Measurements from ENCODE around the gene CCK. TPM values are rescaled to one million over a fixed set of nuclear protein-coding genes. Genes with fewer than 3 reads are reported as not detected.

The CCK gene
- total and polyA plus RNA-seq, 5 donors from 2014 or later: not detected

DNA sequence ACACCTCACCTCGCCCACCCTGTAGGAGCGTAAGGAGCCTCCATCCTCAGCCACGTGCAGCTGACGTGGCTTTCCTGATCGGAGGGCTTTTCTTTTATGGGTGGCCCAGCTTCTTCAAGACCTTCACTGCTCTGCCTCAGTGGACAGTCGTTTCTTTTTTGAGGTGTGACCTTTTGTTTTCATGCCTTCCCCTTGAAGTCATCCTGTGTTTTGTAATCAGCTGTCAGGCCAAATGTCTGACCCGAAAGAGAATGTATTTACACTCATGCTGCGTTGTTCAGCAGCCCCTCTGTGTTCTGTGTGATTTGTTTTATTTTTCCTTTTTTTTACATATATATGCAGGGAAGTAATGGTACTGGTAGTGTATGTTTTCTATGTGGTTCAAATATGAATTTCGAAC, 41.8 kb downstream of the CCK start:
- no peak overlapping the region for H3K4me3 ChIP-seq (ENCODE audit: low read depth, low read length)
- Mint-ChIP-seq H3K4me1 (peaks cover 0 to 2% (median 0%) of the 10 kb centered on the region in 4 donors), H3K27ac (no peak overlapping the region), H3K27me3 (no peaks in the 10 kb centered on the region), H3K9me3 (no peaks in the 10 kb centered on the region), H3K36me3 (peaks cover 34% of the 10 kb centered on the region), H3K4me3 (no peak overlapping the region)
- ATAC-seq (ENCODE audit: low read depth in 2 of 2) (no peak), DNase-seq (no peak)
- H3K4me1 ChIP-seq (ENCODE audit: control insufficient read depth, insufficient read depth, low read length, poor library complexity, severe bottlenecking): no peaks in the 10 kb centered on the region
- H3K27ac ChIP-seq (ENCODE audit: insufficient read depth, low read length, poor library complexity, severe bottlenecking): no peak overlapping the region
- H3K9me3 ChIP-seq (ENCODE audit: control insufficient read depth in 2 of 2, low read length in 2 of 2): no peaks in the 10 kb centered on the region
- peaks cover 20% of the 10 kb centered on the region for H3K36me3 ChIP-seq (ENCODE audit: control insufficient read depth, insufficient read depth, low read length)
- no peaks in the 10 kb centered on the region for H3K27me3 ChIP-seq (ENCODE audit: control insufficient read depth, insufficient read depth, low read length)

- Histone ChIP-seq H3K27me3 (ENCODE audit: control insufficient read depth, insufficient read depth, low read length) (no peaks in the 10 kb centered on the region), H3K4me3 (ENCODE audit: low read depth, low read length) (no peak overlapping the region), H3K9me3 (ENCODE audit: control insufficient read depth in 2 of 2, low read length in 2 of 2) (no peaks in the 10 kb centered on the region), H3K27ac (ENCODE audit: insufficient read depth, low read length, poor library complexity, severe bottlenecking) (no peak overlapping the region), H3K36me3 (ENCODE audit: control insufficient read depth, insufficient read depth, low read length) (peaks cover 20% of the 10 kb centered on the region), H3K4me1 (ENCODE audit: control insufficient read depth, insufficient read depth, low read length, poor library complexity, severe bottlenecking) (no peaks in the 10 kb centered on the region)
- Mint-ChIP-seq H3K4me3 (no peak overlapping the region), H3K27me3 (no peaks in the 10 kb centered on the region), H3K36me3 (peaks cover 34% of the 10 kb centered on the region), H3K27ac (no peak overlapping the region), H3K9me3 (no peaks in the 10 kb centered on the region), H3K4me1 (peaks cover 0 to 9% (median 2%) of the 10 kb centered on the region in 4 donors)
- DNase-seq: no peak
- no peak for ATAC-seq (ENCODE audit: low read depth in 2 of 2)
Observed at GRCh38 chr3:42222942-42223693, 42.9 kb downstream of the CCK start.

- peaks cover 20% of the 10 kb centered on the region for H3K36me3 ChIP-seq (ENCODE audit: control insufficient read depth, insufficient read depth, low read length)
- Mint-ChIP-seq H3K27me3 (no peaks in the 10 kb centered on the region), H3K27ac (peak overlapping the region; percentile 44 to 91 (median 69)), H3K4me3 (no peak overlapping the region), H3K9me3 (no peaks in the 10 kb centered on the region), H3K36me3 (peaks cover 34% of the 10 kb centered on the region), H3K4me1 (peaks cover 19 to 34% (median 22%) of the 10 kb centered on the region in 4 donors)
- no peaks in the 10 kb centered on the region for H3K27me3 ChIP-seq (ENCODE audit: control insufficient read depth, insufficient read depth, low read length)
- H3K4me3 ChIP-seq (ENCODE audit: low read depth, low read length): no peak overlapping the region
- ATAC-seq (ENCODE audit: low read depth in 2 of 2) (no peak), DNase-seq (no peak)
- H3K9me3 ChIP-seq (ENCODE audit: control insufficient read depth in 2 of 2, low read length in 2 of 2): no peaks in the 10 kb centered on the region
- H3K4me1 ChIP-seq (ENCODE audit: control insufficient read depth, insufficient read depth, low read length, poor library complexity, severe bottlenecking): peaks cover 21% of the 10 kb centered on the region
- H3K27ac ChIP-seq (ENCODE audit: insufficient read depth, low read length, poor library complexity, severe bottlenecking): no peak overlapping the region
Observed at GRCh38 chr3:42220436-42221121, 45.4 kb downstream of the CCK start.

DNA sequence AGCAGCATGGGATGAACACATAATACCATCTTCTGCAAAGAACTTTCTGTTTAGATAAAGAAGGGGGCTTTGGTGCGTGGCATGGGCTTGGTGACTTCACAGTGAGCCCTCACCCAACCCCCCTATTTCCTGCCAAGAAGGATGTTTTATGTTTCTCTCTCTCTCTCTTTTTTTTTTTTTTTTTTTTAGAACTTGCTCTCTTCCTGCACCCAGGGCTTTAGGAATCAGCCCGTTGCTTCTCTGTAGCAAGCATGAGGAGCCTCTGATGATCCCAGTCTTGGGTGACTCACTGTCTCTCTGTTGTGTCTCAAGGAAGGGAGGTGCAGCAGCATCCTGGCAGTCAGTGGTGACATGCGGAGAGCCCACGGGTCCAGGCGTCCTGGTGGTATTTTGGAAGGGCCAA, 49.1 kb downstream of the CCK start:
- Histone ChIP-seq H3K9me3 (ENCODE audit: control insufficient read depth in 2 of 2, low read length in 2 of 2) (no peaks in the 10 kb centered on the region), H3K36me3 (ENCODE audit: control insufficient read depth, insufficient read depth, low read length) (peaks cover under 1% of the 10 kb centered on the region), H3K4me3 (ENCODE audit: low read depth, low read length) (peak overlapping the region; percentile 70), H3K27ac (ENCODE audit: insufficient read depth, low read length, poor library complexity, severe bottlenecking) (peak overlapping the region; percentile 58), H3K27me3 (ENCODE audit: control insufficient read depth, insufficient read depth, low read length) (no peaks in the 10 kb centered on the region), H3K4me1 (ENCODE audit: control insufficient read depth, insufficient read depth, low read length, poor library complexity, severe bottlenecking) (peaks cover 47% of the 10 kb centered on the region)
- H3K4me1 Mint-ChIP-seq: peaks cover 29 to 65% (median 46%) of the 10 kb centered on the region in 4 donors
- peak overlapping the region; percentile 82 to 96 (median 88) for H3K27ac Mint-ChIP-seq
- H3K4me3 Mint-ChIP-seq: peak overlapping the region; percentile 50 to 81 (median 74)
- no peaks in the 10 kb centered on the region for H3K27me3 Mint-ChIP-seq
- no peaks in the 10 kb centered on the region for H3K9me3 Mint-ChIP-seq
- peak in 2 of 3 donors; percentile 50 to 78 for DNase-seq
- peak in 1 of 2 donors; percentile 54 for ATAC-seq (ENCODE audit: low read depth in 2 of 2)
- peaks cover 15% of the 10 kb centered on the region for H3K36me3 Mint-ChIP-seq

GRCh38 chr3:42216302-42216701, 49.7 kb downstream of the CCK start:
- Histone ChIP-seq H3K27me3 (ENCODE audit: control insufficient read depth, insufficient read depth, low read length) (no peaks in the 10 kb centered on the region), H3K27ac (ENCODE audit: insufficient read depth, low read length, poor library complexity, severe bottlenecking) (peak overlapping the region; percentile 58), H3K4me3 (ENCODE audit: low read depth, low read length) (peak overlapping the region; percentile 70), H3K9me3 (ENCODE audit: control insufficient read depth in 2 of 2, low read length in 2 of 2) (no peaks in the 10 kb centered on the region), H3K36me3 (ENCODE audit: control insufficient read depth, insufficient read depth, low read length) (peaks cover 2% of the 10 kb centered on the region), H3K4me1 (ENCODE audit: control insufficient read depth, insufficient read depth, low read length, poor library complexity, severe bottlenecking) (peaks cover 47% of the 10 kb centered on the region)
- Mint-ChIP-seq H3K36me3 (peaks cover 21% of the 10 kb centered on the region), H3K27ac (peak overlapping the region; percentile 82 to 96 (median 88)), H3K4me1 (peaks cover 29 to 65% (median 46%) of the 10 kb centered on the region in 4 donors), H3K27me3 (no peaks in the 10 kb centered on the region), H3K4me3 (peak overlapping the region; percentile 9 to 81 (median 72)), H3K9me3 (no peaks in the 10 kb centered on the region)
- DNase-seq (peak in 2 of 3 donors; percentile 6 to 63), ATAC-seq (ENCODE audit: low read depth in 2 of 2) (peak; percentile 63 to 65)

DNA sequence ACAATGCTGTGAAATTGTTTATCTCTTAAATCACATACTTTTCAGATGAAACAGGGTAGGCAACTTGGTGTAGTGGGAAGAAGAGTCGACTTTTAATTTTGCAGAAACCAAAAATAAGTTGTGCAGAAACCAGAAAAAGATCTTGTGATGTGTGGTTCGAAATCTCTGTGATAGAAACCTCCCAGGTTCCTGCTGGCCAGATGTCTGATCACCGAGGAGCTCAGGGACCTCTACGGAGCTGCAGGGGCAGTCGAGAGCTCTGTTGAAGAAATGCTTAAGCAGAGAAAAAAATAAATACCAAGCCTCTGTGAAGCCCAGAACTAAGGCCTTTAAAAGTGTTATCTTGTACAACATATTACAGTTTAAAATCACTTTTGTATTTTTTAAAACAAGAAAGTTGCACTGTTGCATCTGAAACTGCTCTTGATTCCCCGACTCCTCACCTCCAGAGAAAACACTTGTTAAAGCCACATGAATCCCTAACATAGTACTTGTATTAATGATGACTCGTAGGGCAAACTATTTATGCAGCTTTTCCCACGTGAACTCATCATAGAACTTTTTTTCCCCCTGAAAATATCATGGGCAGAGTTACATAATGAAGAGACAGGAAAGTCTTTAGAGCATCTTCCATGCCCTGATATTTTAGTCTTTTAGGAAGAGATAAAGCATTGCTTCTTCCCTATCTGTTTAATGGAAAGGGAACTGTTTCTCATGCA, 51.3 kb downstream of the CCK start:
- Mint-ChIP-seq H3K27ac (peak overlapping the region; percentile 82 to 97 (median 88)), H3K27me3 (no peaks in the 10 kb centered on the region), H3K4me3 (peak overlapping the region in 3 of 4 donors; percentile 3 to 48 (median 11)), H3K9me3 (no peaks in the 10 kb centered on the region), H3K36me3 (peaks cover 20% of the 10 kb centered on the region), H3K4me1 (peaks cover 29 to 63% (median 46%) of the 10 kb centered on the region in 4 donors)
- ATAC-seq (ENCODE audit: low read depth in 2 of 2) (peak in 1 of 2 donors; percentile 30), DNase-seq (peak in 1 of 3 donors; percentile 28)
- peaks cover 14% of the 10 kb centered on the region for H3K36me3 ChIP-seq (ENCODE audit: control insufficient read depth, insufficient read depth, low read length)
- H3K4me3 ChIP-seq (ENCODE audit: low read depth, low read length): no peak overlapping the region
- no peaks in the 10 kb centered on the region for H3K27me3 ChIP-seq (ENCODE audit: control insufficient read depth, insufficient read depth, low read length)
- peak overlapping the region; percentile 7 for H3K27ac ChIP-seq (ENCODE audit: insufficient read depth, low read length, poor library complexity, severe bottlenecking)
- no peaks in the 10 kb centered on the region for H3K9me3 ChIP-seq (ENCODE audit: control insufficient read depth in 2 of 2, low read length in 2 of 2)
- H3K4me1 ChIP-seq (ENCODE audit: control insufficient read depth, insufficient read depth, low read length, poor library complexity, severe bottlenecking): peaks cover 47% of the 10 kb centered on the region

DNA sequence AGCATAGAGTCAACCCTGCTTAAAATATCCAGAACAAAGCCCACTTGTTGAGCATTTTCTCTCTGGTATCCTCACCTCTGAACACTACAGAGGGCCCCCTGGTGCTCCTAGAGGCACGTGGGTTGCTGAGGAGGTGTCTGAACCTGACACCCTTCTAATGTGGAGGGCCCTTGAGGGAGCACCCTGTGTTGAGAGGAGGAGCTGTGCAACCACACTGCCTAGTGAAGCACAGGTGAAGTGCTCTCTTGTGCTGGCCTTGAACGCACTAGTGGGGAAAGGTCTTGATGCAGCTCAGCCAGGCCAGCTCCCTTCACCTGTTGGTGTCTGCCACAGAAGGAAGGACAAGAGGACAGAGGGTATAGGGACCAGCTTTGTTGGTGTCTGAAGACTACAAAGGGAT, 51.9 kb downstream of the CCK start:
- H3K36me3 Mint-ChIP-seq: peaks cover 26% of the 10 kb centered on the region
- H3K4me3 Mint-ChIP-seq: peak overlapping the region; percentile 5 to 68 (median 43)
- DNase-seq: peak in 1 of 3 donors; percentile 19
- peak in 1 of 2 donors; percentile 35 for ATAC-seq (ENCODE audit: low read depth in 2 of 2)
- H3K27ac ChIP-seq (ENCODE audit: insufficient read depth, low read length, poor library complexity, severe bottlenecking): no peak overlapping the region
- peaks cover 47% of the 10 kb centered on the region for H3K4me1 ChIP-seq (ENCODE audit: control insufficient read depth, insufficient read depth, low read length, poor library complexity, severe bottlenecking)
- H3K4me1 Mint-ChIP-seq: peaks cover 29 to 63% (median 46%) of the 10 kb centered on the region in 4 donors
- no peak overlapping the region for H3K4me3 ChIP-seq (ENCODE audit: low read depth, low read length)
- H3K27me3 Mint-ChIP-seq: no peaks in the 10 kb centered on the region
- H3K9me3 ChIP-seq (ENCODE audit: control insufficient read depth in 2 of 2, low read length in 2 of 2): no peaks in the 10 kb centered on the region
- peaks cover 19% of the 10 kb centered on the region for H3K36me3 ChIP-seq (ENCODE audit: control insufficient read depth, insufficient read depth, low read length)
- peak overlapping the region; percentile 82 to 97 (median 88) for H3K27ac Mint-ChIP-seq
- H3K27me3 ChIP-seq (ENCODE audit: control insufficient read depth, insufficient read depth, low read length): no peaks in the 10 kb centered on the region
- H3K9me3 Mint-ChIP-seq: peaks cover 0 to 2% (median 0%) of the 10 kb centered on the region in 7 donors

Data from CD4-positive, CD25-positive, alpha-beta regulatory T cell (primary cell).